Anterior cingulate cortex (tissue), 58 donors: Measurements from ENCODE around the gene DENND5B.
"Not testable (repeated sequence)": the region's sequence is repeated elsewhere in the genome, so short reads cannot be mapped to it uniquely, and the experiment has no call there.

ENCODE experiments used
- DNase-seq, 58 donors: peaks; one replicate each; lab custom pipeline; 2025; lab: John Stamatoyannopoulos, UW

The DENND5B gene

DNA sequence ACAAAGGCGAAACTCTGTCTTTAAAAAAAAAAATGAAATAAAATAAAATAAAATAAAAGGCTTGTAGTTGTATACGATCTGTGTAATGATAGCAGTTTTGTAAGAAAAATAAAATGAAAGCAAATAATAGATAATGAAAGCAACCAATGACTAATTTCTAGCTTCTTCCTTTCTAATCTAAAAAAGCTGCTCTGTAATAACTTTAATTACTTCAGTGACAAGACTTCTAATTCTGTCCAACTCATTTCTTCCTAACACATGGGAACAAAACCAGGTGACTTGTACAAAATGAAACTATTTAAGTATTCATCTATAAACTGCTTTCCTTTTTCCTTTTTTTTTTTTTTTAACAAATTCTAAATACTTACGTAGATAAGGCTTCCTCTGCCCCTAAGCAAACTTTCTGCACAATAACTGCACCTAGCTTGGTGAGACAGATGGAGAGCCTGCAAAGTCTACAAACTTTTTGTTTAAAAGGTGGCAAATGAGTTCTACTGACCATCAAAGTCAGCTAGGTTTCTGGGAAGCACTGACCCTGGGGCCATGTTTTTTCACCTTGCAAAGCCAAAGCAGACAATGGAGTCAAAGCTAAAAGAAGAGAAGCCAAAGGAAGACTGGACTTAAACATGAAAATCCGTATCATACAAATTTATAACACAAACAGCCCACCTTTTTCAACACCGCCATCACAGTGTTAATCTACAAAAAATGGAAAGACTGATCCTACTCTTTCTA is 28.2 kb downstream of the DENND5B start:
- no peak for DNase-seq

DNA sequence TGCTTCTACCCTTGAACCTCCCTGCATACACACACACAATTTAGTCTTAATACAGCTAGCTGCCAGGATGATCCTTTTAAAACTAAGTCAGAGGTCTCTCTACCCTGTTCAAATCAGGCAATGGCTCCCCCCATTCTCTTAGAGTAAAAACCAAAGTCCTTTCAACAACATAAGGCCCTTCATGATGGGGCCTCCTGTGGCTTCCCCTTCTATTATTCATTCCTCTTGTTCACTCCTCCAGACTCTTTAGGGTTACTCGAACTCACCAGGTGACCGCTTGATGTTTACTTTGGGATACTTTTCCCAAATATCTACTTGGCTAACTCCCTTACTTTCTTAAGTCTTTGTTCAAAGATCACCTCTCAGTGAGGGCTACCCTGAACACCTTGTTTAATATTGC is 30.4 kb downstream of the DENND5B start:
- no peak for DNase-seq

DNA sequence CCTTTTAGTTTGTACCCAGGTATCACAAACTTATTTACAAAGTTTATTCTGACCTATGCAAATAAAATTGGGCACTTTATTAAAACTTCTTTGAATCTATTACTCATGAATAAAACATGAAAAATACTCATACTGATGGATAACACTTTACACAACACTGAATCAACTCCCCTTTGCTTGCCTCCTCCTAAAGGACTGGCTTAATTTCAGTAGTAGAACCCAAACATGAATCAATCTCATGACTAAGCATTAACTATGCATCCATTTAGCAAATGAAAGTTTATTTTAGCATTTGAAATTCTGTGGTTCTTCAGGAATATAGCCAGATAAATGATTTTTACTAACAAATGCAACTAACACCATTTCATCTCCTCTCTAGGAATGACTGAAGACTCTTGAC is 32.4 kb downstream of the DENND5B start:
- DNase-seq = no peak

DNA sequence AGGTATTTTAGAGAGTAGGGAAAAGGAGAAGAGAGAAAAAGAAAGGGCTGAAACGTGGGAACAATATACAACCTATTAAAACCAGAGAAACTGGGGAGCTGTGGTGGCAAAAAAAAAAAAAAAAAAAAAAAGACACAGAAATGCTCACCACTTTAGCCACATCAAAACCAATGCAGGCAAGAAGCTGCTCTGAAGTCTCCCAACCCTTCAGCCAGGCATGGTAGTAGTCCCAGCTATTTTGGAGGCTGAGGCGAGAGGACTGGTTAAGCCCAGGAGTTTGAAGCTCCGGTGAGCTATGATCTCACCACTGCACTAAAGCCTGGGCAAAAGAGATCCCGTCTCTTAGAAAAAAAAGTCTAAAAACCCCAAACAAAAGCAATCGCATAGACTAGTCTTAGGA is 33.2 kb downstream of the DENND5B start:
- DNase-seq = no peak

DNA sequence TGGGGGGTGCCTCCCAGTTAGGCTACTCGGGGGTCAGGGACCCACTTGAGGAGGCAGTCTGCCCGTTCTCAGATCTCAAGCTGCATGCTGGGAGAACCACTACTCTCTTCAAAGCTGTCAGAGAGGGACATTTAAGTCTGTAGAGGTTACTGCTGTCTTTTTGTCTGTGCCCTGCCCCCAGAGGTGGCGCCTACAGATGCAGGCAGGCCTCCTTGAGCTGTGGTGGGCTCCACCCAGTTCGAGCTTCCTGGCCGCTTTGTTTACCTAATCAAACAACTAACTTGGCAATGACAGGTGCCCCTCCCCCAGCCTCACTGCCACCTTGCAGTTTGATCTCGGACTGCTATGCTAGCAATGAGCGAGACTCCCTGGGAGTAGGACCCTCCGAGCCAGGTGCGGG is 35.5 kb downstream of the DENND5B start:
- DNase-seq = not testable (repeated sequence)

DNA sequence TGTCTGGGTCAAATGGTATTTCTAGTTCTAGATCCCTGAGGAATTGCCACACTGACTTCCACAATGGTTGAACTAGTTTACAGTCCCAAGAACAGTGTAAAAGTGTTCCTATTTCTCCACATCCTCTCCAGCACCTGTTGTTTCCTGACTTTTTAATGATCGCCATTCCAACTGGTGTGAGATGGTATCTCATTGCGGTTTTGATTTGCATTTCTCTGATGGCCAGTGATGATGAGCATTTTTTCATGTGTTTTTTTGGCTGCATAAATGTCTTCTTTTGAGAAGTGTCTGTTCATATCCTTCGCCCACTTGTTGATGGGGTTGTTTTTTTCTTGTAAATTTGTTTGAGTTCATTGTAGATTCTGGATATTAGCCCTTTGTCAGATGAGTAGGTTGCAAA is 40.3 kb downstream of the DENND5B start:
- DNase-seq = not testable (repeated sequence)

DNA sequence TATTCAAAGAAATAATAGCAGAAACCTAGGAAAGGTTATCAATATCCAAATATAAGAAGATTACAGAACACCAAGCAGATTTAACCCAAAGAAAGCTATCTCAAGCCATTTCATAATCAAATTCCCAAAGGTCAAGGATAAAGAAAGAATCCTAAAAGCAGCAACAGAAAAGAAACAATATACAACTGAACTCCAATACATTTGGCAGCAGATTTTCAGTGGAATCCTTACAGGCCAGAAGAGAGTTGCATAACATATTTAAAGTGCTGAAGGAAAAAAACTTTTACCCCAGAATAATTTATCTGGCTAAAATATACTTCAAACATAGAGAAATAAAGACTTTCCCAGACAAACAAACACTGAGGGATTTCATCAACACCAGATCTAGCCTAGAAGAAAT is 54.3 kb downstream of the DENND5B start:
- DNase-seq = no peak

DNA sequence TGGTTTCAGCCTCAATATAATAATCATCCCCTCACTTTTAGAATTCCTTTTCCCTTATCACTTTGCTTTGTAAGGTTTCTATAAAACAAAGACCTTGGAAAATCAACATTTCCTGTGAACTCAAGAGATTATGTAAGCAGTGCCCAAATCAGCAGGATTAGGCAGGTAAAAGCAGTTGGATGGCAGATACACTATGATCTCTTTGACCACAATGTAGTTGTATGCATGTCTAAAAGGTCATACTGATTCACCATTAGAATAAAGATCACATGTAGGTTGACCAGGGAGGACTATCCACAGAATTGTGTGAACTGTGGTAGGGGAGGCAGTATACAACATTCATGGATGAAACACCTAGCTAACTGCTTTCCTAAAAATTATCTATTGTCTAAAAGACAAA is 57.5 kb downstream of the DENND5B start:
- no peak for DNase-seq

DNA sequence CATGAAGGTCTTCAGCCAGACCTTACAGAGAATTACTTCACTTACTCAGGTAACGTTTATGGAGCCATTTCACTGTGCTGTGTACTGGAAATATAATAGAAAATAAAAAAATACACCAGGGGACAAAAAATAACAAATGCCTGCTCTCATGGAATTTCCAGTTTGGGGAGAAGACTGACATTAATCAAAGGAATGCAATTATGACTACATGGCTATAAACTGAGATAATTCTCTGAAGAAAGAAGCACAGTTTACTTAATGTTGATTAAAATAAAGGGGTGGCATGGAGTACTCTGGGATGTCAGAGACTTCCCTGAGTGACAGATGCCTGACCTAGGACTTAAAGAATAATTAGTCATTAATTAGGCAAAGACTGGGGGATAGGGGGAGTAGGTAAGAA is 59.0 kb downstream of the DENND5B start:
- no peak for DNase-seq

DNA sequence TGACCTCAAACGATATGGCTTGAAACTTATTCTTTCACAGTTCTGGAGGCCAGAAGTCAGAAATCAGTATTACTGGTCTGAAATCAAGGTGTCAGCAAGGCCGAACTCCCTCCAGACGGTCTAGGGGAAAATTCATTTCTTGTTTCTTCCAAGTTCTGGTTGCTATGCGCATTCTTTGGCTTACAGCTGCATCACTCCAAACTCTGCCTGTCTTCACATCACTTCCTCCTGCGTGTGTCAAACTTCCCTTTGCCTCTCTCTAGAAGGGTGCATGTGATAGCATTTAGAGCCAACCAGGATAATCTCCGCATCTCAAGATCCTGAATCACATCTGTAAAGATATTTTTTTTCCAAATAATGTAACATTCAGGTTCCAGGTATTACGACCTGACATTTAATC is 62.8 kb downstream of the DENND5B start:
- no peak for DNase-seq

DNA sequence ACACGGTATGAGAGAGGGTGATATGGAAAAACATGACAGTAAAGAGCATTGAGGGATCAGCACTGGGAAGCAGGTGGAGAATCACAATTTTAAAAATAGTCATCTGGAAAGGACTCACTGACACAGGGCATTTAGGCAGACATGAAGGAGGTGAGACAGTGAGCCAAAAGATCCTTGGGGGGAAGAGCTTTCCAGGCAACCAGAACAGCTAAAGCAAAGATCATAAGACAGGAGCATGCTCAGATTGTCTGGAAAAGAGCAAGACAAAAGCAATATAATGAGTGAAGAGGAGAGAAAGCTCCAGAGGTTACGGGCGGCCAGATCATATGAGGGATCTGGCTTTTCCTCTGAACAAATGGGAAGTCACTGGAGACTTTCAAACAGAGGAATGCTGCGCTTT is 63.9 kb downstream of the DENND5B start:
- no peak for DNase-seq

DNA sequence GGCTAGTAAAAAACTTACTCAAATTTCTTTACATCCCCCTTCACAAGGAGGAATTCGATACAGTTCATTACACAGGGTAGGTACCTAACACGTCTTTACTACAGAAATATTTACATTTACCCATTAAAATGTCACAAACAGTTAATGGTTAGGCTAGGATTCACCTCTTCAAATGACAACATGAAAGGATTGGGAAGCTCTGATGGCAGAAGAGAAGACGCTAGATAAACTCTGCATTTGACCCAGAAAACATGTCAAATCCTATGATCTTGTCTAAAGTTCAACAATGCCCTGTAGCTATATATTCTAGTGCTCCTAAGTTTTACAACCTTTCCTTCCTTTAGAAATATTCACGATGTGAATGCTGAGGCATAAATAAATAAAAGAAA is 64.8 kb downstream of the DENND5B start:
- no peak for DNase-seq

DNA sequence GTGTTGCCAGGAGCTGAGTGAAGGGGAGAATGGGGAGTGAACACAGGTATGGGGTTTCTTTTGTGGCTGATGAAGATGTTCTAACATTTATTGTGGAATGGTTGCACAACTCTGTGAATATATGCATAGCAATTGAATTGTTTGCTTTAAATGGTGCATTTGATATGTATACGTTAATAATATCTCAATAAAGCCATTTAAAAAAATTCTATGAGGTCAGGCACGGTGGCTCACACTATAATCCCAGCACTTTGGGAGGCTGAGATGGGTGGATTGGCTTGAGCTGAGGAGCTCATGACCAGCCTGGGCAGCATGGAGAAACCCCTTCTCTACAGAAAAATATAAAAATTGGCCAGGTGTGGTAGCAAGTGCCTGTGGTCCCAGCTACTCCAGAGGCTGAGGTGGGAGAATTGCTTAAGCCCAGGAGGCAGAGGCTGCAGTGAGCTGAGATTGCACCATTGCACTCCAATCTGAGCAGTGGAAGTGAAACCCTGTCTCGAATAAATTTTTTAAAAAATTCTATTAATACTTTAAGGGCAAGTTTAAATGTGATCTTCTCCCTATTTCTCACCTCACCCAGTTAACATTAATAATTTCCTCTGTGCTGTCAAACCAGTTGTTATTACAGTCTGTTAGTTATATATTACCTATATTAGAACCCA is 65.3 kb downstream of the DENND5B start:
- DNase-seq = no peak

DNA sequence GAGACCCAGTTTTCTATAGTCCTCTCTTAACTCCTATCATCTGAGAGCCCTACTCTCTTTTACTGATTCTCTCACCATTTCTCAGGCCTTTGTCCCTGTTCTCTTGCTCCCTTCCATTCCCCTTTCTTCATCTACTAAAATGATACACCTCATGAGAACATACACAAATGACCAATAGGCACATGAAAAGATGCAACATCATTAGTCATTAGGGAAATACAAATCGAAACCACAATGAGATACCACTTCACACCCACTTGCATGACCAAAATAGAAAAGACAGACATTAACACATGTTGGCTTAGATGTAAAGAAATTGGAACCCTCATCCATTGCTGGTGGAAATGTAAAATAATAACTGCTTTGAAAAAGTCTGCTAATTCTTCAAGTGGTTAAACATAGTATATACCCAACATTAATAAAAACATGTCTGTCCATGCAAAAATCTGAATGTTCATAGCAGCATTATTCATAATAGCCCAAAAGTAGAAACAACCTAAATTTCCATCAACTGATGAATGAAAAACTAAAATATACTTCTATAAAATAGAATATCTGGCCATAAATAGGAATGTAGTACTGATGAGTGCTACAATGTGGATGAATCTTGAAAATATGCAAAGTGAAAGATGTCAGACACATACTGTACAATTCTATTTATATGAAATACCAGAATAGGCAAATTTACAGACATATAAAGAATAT is 66.0 kb downstream of the DENND5B start:
- no peak for DNase-seq

DNA sequence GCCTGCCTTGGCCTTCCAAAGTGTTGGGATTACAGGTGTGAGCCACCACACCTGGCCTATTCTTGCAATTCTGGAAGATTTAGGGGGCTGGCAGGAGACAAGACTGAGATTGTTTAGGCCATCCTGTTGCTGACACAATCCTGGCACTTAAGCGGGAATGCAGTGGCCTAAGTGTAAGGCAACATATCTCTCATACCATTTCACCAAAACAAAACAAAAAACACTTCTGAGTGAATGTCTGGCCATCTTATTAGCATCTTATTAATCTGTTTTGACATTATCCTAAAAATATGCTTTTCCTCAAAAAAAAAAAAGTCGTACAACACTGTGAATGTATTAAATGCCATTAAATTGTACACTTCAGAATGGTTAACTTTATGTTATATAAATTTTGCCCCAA is 67.6 kb downstream of the DENND5B start:
- DNase-seq = no peak

DNA sequence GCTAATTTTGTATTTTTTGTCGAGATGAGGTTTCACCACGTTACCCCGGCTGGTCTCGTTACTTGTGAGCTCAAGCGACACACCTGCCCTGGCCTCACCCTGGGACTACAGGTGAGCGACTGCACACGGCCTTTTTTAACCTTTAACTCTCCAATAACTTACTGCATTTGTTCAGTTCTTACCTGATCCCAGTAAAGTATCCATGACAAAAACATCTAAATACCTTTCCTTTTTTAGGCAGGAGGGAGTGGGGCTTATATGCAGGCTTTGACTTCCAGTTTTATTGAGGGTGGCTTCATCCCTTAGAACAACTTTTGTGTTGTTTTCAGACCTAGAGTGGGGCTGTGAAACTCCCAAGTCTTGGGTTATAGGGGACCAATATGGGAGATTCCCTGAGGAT is 68.3 kb downstream of the DENND5B start:
- DNase-seq = no peak

DNA sequence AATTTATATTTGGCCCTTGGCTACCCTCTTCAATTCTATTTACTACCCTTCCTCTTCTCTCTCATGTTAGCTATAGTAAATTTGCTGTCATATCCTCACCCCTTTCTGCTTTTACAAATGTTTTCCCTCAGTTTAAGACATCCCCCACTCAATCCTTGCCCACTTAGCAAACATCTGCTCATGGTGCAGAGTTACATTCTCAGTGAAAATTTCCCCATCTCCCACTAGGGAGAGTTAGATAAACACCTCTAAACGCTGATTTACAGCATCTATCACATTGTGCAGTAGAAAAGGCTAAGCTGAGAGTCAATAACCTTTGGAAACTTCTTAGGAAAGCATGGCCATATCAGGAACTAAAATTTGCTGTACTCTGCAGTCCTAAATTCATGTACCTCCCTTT is 69.0 kb downstream of the DENND5B start:
- DNase-seq = no peak

DNA sequence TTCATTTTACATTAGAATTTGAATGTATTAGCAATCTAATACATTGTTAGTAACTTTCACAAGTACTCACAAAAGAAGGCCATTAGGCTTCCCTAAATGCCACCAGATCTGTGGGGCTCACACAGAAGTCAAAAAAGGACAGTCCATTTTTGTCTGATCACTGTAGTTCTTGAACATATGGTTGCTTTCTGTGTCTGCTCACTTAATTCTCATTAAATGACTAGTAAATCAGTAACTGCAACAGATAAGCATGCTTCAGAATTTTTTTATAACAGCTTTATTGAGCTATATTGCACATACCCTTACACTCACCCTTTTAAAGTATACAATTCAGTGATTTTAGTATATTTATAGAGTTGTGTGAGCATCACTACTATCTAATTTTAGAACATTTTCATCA is 71.4 kb downstream of the DENND5B start:
- DNase-seq = no peak

DNA sequence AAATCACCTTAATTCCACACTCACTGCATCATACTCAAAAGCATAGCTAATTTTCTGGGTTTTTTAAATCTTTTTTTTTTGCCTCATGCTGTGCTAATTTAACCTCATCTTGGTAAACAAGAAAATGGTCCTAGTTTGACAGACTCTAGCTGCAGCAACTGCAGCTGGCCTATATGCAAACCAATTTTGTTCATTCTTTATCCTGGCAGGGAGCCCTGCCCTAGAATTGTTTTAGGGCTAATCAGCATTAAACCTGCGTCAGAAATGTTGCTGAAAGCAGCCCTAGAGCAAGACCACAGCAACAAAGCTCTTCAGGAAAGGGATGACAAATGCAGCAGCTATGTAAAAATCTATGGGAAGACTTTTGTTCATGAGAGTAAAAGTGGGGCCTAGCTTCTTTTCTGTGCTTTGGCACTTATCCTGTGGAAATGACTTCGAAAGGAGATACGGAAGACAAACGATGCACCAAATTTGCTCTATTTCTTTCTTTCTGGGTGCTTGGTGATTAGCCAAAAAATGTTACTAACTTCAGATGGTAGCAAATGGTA is 72.2 kb downstream of the DENND5B start:
- DNase-seq = peak in 26 of 58 donors; percentile 0 to 50 (median 10)

DNA sequence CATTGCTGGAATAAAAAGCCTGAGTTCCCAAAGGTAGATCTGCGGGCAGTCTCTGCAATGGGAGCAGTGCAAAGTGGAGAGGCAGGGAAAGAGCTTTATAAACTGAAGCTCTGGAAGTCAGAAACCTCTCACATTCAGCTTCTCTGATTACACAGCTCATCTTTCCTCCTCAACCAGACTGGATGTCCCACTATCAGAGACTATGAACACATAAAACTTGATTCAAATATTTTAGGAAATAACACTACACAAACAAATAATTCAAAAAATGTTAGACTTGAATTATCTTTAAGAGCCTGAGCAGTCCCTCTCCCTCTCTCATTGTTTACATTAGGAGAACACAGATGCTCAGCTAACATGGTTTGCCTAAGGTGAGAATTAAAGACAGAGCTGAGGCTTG is 72.9 kb downstream of the DENND5B start:
- peak in 1 of 58 donors; percentile 3 for DNase-seq

DNA sequence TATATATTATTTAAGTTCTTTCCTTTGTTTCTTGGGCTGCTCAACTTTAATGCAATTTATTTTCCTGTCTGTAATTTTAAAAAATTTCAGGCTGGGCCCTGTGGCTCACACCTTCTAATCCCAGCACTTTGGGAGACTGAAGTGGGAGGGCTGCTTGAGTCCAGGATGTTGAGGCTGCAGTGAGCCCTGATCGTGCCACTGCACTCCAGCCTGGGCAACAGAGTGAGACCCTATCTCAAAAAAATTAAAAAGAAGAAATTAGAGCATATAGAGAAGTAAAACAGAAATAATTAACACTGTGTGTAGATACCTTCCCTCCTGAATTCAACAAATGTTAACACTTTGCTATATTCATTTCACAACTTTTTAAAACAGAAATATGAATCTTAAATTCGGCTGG is 74.2 kb downstream of the DENND5B start:
- no peak for DNase-seq

DNA sequence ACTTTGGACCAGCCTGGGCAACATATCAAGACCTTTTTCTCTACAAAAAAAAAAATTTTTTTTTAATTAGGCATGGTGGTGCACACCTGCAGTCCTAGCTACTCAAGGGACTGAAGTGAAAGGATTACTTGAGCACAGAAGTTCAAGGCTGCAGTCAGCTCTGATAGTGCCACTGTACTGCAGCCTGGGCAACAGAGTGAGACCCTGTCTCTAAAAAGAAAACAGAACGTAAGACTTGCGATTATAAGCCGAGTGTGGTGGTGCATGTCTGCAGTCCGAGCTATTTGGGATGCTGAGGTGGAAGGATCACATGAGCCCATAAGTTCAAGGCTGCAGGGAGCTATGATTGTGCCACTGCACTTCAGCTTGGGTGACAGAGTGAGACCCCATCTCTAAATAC is 76.0 kb downstream of the DENND5B start:
- DNase-seq = no peak
